NCI-H510A treated with DMSO at 0.1 percent for 48 hours (cell line): ENCODE data around the gene PLCB4.
A peak's percentile ranks its signal among the peaks of the same experiment; 100 is the strongest.

Source experiments
- DNase-seq: peaks from one replicate; lab custom pipeline; 2025; lab: John Stamatoyannopoulos, UW

Gene PLCB4

DNA sequence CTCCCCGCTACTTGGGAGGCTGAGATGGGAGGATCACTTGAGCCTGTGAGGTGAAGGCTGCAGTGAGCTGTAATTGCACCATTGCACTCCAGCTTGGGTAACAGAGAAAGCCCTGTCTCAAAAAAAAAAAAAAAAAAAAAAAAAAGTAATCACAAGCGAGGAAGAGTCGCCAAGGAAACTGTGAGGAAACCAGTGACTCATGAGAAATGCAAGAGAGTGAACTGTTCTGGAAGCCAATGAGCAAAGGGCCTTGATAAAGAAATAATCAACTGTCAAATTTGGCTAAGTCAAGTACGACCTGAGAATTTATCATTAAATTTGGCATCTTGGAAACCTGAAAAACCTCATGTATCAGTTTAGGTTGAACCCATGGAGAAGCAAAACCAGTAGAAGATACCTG lies 429.4 kb downstream of the PLCB4 start:
- no peak for DNase-seq

DNA sequence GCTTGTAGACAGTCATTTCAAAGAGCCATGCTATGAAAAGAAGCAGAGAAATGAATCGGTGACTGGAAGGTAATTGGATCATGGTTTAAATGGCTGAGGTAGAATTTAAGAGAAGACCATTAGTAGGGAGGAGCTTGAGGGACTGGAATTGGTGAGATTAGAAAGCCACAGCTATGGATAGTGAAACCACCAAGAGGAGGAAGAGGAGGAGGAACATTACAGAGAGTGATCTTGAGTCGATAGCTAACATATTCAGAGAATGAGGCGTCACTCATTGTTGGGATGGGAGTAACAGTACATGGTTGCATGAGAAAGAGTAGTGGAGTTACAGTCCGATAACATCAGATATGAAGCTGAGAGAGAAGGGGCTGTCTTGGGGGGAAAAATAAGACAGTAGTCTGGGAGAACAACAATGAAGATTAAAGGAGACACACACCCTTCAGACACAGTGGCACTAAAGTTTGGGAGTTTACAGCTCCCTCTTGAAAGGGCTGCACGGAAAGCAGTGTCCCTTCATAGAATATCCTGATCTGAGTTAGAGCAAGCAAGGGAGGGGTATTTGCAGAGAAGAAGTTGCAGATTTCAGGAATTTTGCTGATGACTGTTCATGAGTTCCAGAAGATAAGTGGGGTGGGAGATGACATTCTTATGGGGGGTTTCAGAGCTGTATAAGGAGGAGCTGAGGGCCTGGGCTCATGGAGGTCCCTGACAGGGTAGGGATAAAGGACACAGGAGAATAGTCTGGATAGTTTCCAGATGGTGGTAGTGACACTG lies 430.4 kb downstream of the PLCB4 start:
- no peak for DNase-seq

DNA sequence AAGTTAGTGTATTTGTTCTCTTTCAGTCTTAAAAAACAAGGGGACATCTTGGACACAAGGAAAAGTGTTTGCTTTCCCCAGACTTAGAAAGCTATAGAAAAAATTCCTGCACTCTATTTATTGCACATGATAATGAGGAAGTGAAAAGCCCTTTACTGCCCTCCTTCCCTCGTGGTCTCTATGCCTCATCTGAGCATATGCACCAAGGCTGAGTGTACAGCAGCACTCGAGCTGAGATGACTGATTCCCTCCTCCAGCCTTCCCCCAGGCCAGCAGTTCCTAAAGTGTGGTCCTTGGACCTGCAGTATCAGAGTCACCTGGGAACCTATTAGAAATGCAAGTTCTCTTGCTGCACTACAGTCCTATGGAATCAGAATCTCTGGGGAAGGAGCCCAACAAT lies 431.2 kb downstream of the PLCB4 start:
- DNase-seq = no peak

DNA sequence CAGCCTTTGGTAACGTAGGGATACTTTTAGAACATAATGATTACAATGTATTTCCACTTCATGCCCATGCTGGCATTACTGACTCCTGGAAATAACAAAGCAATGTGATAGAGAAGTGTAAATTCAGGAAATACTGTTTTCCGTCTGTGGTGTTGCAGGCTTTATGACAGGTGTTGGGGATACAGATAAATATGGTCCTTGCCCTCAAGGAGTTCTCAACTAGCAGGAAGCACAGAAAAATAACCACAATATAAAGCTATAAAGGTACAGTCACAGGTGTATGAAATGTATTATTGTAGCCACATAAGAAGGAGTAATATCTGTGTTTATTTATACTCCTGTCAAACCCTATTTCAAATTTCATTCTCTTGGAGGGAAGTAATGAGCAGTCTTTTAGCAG lies 432.6 kb downstream of the PLCB4 start:
- no peak for DNase-seq

DNA sequence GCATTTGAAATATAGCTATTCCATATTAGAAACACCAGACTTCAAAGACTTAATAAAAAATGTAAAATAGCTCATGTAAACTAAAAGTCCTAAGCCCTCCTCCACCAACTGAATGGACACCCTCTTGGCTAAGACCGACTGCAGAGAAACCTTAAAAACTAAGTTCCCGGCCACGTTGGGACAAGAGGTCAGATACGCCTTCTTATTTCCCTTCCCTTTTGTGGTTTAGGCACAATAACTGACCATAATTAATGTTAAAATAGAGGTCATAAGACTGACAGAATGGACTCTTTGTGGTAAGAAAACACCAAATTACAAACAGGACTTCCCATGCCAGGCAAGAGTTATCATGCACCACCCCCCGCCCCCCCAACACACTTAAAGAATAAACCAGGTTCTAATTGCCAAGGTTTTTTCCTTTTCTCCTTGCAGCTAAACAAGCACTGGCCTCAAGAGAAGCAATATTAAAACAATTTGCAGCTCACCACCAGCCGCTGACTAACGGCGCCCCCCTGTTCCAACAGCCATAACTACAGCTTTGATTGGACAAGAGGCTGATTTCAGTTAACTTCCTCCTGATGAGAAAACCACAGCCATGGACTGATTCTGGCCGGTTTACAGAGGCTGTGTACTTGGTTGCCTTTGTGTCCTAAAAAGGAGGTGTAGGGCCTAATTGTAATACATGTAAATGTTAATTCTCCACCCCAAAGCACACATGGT lies 434.8 kb downstream of the PLCB4 start:
- DNase-seq = no peak

DNA sequence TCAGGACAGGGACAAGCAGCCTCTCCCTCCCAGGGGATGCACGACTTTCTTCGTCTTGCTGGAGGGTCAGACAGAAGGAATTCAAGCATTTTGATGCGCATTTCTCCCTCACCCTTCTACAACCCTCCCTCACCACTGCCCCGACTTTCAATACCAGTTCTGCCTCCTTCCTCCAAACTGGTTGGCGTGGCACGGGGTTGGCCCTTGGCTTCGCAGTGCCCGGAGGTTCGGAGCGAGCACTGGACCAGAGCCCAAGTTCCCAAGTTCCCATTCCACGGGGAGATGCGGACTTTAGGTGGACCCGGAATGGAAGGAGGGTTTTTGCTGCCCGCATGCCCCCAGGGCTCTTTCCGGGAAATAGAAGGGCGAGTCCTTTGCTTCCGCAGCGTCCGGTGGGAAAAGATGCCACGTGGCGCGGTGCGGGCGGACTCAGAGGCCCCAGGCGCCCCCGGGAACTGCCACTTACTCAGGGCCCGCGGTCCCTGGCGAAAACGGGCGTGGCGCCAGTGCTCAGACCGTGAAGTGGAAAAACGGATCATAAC lies 437.5 kb downstream of the PLCB4 start:
- DNase-seq = no peak

DNA sequence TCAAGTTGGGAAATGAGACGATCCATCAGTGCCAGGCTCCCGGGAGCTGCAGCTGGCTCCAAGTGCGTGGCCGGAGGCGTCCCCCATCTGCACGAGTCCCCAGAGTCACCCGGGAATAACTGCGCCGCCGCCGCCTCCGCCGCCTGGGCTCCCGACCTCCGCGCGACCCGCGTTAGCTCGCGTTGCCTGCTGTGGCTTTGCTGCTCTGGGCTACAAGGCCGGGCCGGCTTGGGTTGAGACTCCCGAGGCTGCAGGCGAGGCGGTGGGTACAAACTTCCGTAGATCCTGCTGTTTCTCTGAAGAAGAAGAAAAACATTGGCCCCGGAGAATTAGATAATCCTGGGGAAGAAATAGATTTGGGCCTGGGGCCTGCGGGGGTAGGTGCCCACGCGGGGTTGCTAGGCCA lies 438.1 kb downstream of the PLCB4 start:
- no peak for DNase-seq

DNA sequence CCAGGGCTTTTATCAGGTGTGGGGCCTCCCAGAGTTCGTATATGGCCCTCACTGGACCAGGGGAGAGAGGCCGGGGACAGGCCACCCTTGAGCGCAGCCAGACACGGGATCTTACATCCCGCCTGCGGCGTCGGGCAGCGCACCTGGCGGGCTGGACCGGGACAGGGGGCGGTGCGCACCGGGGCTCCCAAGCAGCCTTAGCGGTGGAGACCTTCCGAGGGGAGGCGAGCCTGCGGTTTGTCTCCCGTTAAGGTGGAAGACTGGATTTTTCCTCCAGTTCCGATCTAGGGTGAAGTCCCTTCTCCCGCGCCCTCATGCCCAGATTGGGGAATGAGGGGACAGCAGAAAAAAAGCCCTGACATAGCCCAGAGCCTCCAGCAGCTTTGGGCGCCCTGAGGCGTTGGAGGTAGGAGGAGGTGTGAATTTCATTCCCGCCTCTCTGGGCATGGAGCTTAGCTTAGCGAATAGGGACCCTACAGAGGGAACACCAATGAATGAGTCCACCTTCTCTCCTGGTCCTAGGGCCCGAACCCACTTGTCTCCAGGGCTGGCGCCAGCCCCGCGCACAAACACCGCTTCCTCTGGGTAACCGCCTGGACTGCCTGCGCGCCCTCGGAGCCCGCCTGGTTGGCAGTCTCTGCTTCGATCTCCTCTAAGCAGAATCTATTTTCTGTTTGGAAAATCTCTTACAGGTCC lies 438.8 kb downstream of the PLCB4 start:
- no peak for DNase-seq

DNA sequence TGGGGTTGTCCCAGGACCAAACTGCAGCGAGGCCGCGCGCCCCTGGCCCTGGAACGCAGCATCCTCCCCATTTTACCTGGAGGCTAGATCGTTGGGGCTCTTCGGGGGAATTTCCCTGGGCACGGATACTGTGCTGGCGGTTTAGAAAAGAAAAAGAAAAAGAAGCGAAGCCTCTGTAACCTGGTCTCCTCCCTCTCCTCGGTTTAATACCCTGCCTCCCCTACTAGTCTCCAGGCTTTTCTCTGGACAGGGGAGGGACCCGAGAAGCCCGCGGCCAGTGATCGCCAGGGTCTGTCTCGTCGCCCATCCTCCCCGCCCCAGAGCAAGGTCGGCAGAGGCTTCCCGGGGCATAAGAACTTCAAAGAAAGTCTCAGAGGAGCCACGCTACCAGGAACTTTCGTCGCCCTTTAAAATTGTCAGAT lies 439.4 kb downstream of the PLCB4 start:
- no peak for DNase-seq

DNA sequence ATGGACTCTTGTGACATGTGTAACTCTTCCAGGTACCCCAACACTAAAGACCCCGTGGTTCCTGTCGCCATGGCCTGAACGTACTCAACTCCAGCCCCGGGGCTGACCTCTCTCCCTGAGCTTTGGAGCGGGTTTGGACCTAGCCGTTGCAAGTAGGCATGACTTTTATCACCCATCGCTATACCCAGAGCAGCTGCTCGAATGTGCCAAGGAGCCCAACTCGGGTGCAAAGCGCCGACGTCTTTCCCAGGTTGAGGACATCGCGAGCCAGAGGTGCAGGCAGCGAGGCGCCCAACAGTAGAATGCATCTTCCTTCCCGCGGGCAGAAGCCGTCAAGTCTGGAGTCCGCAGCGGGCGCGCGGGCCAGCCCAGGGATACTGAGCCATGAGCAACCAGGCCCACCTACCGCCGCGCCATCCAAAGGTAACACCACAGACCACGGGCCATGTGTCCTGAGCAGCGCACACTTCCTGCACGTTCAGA lies 439.9 kb downstream of the PLCB4 start:
- DNase-seq = no peak

DNA sequence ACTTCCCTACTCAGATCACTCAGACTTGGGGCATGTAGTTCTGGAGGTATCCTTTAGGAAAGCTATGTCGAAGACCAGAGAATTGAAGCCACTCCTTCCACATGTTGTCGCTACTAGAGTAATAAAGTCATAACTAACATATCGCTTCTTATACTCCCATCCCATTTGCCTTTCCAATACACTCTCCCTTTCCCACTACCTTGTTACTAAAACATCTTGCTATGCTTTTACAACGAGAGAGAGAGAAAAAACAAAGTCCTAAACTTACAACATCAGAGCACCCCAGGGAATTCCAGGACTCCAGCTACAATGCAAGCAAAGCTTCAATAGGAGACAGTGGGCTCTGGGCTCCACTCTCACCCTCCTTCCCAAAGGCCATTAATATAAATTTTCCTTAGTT lies 440.4 kb downstream of the PLCB4 start:
- no peak for DNase-seq

DNA sequence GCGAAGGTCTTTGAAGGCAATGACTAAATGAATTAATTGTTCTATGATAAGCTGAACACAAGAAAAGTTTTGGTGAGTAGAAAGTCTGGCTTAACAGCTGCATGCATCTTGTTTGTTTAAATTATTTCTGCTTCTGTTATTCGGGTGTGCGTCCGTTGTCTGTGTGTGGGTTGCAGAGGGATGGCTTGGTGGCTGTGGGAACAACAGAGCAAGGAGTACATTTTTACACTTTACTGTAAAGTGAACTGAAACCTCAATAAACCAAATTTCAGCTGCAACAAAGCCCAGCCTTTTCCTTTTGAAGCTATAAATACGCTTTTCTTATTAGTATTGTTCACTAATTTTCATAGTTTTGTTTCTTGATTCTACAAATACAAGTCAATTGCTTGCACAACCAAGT lies 442.0 kb downstream of the PLCB4 start:
- no peak for DNase-seq

DNA sequence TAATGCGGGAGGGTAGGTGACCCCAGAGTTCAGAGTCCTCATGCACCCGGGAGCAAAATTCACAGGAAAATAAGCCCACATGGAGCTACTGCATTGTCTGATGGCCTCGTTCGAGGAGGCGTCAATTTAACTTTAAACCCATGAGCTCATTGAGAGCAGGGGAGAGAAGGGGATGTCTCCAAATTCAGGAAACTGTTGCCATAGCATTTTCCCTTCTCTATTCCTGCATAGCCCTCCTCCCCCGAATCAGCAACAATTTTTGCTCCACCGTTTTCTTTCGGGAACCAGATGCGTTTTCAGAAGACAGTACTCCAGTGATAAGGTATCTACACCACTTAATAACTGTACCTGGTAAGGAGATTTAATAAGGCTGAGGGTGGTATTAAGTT lies 445.2 kb downstream of the PLCB4 start:
- no peak for DNase-seq

DNA sequence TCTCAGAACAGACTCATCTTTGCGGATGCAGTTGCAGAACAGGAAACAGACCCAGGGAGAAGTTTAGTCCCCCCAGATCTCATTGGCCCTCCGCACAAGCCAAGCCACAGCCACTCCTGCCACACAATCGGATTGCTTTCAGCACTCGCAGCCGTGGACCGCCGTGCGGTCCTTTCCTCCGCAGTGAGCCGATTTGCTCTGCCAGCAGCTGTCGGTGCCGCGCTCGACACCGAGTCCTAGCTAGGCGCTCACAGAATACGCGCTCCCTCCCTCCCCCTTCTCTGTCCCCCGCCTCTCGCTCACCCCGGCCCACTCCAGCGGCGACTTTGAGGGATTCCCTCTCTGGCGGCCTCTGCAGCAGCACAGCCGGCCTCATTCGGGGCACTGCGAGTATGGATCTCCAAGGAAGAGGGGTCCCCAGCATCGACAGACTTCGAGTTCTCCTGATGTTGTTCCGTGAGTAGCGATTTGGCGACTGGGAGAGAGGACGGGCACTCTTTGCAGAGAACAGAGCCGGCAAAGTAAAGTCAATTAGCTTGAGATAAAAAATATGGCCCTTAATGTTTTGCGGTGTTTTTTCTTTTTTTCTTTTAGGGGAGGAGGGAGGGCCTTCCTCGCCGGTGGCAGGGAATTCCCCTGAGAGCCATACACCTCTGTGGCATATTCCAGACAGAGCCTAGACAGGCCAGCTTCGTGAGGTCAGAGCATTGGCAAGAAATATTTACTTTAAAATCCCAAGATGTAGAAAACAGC lies 445.8 kb downstream of the PLCB4 start, which contains the start of gene LAMP5:
LAMP5 (plus strand) TSS at position 130 of the 753 bp plus-strand sequence; CDS start at position 393, 263 bp downstream.
- peak; percentile 26 for DNase-seq

DNA sequence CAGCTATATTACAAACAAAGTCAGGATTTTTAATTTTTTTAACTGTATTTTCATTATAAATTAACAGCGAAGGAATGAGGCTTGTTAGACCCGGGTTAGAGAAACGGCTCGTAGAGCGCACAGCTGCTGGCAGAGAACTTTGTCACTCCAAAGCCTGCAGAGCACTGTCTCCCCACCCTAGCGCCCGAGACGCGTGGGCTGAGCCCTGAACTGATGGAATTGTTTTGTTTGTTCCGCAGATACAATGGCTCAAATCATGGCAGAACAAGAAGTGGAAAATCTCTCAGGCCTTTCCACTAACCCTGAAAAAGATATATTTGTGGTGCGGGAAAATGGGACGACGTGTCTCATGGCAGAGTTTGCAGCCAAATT lies 446.3 kb downstream of the PLCB4 start:
- peak; percentile 26 for DNase-seq

DNA sequence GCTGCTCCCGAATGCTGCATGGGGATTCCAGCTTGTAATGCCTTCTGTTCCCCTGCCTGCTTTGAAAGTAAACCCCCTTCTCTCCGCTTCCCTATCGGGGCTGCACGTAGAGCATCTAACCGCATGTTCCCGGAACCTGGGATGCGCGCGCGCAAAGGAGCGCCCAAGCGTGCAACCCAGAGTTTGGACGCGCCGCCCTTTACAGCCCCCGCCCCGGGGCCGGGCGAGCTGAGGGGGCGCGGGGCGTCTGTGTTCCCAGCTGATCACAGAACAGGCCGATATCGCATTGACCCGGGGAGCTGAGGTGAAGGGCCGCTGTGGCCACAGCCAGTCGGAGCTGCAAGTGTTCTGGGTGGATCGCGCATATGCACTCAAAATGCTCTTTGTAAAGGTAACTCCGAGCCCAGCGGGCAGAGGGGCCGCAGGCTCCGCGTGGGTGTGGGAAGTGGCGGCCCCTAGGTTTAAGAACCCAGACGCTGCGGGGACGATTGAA lies 446.9 kb downstream of the PLCB4 start:
- peak; percentile 13 for DNase-seq

DNA sequence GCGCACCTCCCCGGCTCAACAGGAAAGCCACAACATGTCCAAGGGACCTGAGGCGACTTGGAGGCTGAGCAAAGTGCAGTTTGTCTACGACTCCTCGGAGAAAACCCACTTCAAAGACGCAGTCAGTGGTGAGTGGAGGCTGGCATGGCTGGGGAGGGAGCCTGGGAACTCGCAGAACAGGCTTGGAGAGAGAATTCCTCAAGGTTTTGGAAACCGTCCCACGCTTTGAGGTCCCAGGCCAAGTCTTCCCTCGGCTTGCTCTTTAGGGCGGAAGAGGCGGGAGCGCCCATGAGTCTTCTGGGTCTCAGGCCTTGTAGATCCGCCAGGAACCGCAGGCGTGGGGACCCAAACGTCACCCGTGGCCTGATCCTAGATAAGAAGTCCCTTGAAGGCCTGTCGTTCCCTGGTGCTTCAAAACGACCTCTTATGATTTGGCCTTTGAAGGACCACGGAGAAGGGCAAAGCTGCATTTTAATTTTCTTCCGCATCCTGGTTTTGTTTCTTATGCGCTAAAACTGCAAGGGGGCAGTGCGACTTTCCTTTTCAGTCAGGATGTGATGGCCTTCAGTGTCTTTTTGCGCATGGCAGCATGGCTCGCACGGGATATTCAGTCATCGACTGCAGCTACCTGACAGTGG lies 447.5 kb downstream of the PLCB4 start:
- DNase-seq = no peak

DNA sequence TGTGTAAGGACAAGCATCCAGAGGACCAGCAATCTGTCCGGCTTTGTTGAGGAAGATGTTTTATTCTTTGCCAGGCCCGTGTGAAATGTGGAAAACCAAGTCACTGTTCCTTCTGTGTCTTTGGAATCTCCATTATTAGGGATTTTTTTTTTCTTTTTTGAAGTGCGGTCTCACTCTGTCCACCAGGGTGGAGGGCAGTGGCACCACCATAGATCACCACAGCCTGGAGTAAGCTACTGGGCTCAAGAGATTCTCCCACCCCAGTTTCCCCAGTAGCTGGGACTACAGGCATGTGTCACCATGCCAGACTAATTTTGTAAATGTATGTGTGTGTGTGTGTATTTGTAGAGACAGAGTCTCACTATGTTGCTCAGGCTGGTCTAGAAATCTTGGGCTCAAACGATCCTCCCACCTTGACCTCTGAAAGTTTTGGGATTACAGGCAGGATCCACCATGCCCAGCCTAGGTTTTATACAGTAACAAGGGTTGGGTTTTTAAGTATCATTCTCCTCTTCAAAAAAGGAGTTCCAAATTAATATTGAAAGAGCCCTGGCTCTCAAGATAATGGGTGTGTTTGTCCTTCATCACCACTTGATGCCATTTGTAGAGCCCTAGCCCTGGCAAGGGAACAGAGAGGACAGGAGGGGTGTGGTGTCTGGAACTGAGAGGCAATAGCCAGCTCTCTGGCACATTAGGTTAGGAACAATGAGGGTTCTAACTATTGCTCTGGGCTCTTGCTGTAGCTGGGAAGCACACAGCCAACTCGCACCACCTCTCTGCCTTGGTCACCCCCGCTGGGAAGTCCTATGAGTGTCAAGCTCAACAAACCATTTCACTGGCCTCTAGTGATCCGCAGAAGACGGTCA lies 448.6 kb downstream of the PLCB4 start:
- no peak for DNase-seq

DNA sequence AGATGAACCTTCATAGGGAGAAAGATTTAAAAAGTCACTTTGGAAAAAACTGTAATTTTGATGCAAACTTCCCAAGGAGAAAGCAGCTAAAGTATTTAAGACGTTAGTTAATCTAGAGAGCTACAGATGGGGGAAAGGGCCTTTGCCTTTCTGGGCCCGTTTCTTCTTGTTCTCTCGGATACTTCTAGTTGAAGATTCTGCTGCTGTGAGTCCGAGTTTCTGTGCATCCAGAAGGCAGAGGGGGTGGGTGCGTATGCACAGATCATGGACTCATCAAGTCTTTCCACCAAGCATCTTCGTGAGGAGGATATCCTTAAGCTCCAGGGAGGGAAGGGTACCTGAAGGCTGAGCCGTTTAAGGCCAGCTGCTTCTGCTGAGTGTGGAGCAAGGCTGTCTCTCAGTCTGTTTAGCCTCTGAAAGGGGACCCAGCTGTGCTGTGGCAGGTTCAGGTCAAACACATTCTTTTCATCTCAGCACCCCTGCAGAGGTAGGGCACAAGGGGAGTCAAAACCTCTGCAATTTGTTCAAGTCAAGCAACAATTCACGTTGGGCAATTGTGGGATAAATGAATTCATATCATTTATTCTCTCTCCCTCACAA lies 449.8 kb downstream of the PLCB4 start:
- DNase-seq = no peak

DNA sequence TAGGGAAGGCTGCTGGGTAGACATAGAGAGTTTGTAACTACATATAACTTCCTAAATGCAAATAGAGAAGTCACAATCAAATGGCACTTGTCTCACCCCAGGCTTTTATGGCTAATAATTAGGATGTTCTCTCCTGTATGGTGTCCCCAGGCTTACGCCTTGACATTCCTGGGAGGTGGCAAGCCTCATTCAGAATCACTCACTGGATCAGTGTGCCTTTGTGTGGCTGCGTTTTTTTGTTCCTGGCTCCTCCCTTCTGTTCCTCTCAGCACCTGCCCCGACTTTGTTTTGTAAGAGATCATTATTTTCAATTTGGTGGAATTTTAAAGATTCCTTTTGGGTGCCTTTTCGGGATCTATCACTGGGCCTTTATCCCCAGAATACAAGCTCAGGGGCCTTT lies 451.2 kb downstream of the PLCB4 start:
- DNase-seq = no peak
